ENCODE measurements around the gene SLC34A3.

DNA sequence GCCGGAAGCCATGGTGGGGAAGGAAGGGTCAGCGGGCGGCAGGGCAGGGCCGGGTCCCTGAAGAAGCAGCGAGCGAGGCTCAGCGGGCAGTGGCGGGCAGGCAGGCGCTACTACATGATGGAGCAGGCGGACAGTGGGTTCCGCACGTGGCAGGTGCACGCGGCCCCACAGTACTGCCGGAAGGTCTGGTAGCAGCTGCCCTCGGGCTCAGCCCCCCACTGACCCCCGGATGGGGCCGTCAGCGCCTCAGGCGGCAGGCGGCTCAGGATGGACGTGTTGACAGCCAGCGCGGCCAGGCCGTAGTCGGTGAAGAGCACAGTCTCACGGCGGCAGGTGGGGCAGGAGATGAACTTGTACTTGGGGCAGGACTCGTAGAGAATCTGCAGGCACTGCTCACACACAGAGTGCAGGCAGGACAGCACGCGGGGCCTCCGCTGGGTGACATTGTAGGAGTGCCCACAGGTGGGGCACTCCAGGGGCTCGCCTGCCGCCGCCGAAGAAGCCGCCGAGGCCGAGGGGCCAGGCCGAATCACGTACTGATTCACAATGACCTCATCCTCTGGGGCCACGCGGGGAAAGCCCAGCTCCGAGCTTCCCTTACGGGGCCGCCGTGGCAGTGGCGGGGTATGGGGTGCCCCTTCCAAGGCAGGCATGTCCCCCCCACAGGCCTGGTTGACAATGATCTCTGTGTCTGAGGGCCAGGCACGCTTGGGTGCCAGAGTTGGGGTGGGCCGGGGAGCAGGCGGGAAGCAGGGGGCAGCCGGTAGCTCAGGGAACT, 10.2 kb upstream of the SLC34A3 start:
- TF ChIP-seq, protein P1, sequence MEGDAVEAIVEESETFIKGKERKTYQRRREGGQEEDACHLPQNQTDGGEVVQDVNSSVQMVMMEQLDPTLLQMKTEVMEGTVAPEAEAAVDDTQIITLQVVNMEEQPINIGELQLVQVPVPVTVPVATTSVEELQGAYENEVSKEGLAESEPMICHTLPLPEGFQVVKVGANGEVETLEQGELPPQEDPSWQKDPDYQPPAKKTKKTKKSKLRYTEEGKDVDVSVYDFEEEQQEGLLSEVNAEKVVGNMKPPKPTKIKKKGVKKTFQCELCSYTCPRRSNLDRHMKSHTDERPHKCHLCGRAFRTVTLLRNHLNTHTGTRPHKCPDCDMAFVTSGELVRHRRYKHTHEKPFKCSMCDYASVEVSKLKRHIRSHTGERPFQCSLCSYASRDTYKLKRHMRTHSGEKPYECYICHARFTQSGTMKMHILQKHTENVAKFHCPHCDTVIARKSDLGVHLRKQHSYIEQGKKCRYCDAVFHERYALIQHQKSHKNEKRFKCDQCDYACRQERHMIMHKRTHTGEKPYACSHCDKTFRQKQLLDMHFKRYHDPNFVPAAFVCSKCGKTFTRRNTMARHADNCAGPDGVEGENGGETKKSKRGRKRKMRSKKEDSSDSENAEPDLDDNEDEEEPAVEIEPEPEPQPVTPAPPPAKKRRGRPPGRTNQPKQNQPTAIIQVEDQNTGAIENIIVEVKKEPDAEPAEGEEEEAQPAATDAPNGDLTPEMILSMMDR (IDR thresholded peaks at IDR 0.05) = no peak
- no peak for TF ChIP-seq EP300 (IDR thresholded peaks at IDR 0.05; ENCODE audit: low read depth)
